ENCODE results near the gene RTEL1.

DNA sequence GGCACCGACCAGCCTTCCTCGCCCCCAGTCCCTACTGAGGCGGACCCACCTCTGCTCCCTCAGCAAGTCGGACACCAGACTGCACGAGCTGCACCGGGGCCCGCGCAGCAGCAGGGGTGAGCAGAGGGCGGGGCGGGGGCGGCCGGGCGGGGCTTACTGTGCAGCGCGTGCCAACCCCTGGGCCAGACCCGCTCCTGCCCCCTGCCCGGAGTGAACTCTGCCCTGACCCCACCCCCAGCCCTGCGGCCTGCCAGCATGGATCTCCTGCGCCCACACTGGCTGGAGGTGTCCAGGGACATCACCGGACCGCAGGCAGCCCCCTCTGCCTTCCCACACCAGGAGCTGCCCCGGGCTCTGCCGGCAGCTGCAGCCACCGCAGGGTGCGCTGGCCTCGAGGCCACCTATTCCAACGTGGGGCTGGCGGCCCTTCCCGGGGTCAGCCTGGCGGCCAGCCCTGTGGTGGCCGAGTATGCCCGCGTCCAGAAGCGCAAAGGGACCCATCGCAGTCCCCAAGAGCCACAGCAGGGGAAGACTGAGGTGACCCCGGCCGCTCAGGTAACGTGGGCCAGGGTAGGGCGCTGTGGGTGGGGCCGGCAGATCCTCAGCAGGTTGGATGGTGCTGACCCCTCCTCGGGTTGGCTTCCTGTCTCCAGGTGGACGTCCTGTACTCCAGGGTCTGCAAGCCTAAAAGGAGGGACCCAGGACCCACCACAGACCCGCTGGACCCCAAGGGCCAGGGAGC is 80.0 kb downstream of the RTEL1 start:
- no peak for TF ChIP-seq POLR2A (IDR thresholded peaks at IDR 0.05)
- TF ChIP-seq, protein P1, sequence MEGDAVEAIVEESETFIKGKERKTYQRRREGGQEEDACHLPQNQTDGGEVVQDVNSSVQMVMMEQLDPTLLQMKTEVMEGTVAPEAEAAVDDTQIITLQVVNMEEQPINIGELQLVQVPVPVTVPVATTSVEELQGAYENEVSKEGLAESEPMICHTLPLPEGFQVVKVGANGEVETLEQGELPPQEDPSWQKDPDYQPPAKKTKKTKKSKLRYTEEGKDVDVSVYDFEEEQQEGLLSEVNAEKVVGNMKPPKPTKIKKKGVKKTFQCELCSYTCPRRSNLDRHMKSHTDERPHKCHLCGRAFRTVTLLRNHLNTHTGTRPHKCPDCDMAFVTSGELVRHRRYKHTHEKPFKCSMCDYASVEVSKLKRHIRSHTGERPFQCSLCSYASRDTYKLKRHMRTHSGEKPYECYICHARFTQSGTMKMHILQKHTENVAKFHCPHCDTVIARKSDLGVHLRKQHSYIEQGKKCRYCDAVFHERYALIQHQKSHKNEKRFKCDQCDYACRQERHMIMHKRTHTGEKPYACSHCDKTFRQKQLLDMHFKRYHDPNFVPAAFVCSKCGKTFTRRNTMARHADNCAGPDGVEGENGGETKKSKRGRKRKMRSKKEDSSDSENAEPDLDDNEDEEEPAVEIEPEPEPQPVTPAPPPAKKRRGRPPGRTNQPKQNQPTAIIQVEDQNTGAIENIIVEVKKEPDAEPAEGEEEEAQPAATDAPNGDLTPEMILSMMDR (IDR thresholded peaks at IDR 0.05): no peak

Data from body of pancreas (tissue), 4 donors.